GM12878 (cell line): ENCODE measurements around the gene SPATA2. TPM values are rescaled to one million over a fixed set of nuclear protein-coding genes. Genes with fewer than 3 reads are reported as not detected.

Experiments
- ATAC-seq: fragments of 200-7000 bp; cut with Tn5 transposase; 3 replicates; pipeline ENCODE4 v1.9.1; 2020; ENCODE audit warnings: mild to moderate bottlenecking, moderate library complexity
- BruUV-seq: library from RNA; stranded (reverse); fragments of 400-500 nt; replicated peaks from 2 replicates; lab custom pipeline; 2021; lab: Mats Ljungman, UMichigan
- CTCF ChIA-PET: fragments of 300-600 bp; sonication (Branson Sonifier 250); formaldehyde crosslinking; extraction: SDS; loops from one replicate; lab custom pipeline; 2021; ENCODE audit warnings: inconsistent platforms; lab: Yijun Ruan, JAX
- POLR2A ChIA-PET: fragments of 350-600 bp; formaldehyde crosslinking; extraction: SDS; loops from one replicate; lab custom pipeline; 2021; ENCODE audit warnings: inconsistent platforms; lab: Charles Lee
- RAD21 ChIA-PET: fragments of 300-600 bp; sonication (Branson Sonifier 250); formaldehyde crosslinking; loops from one replicate; lab custom pipeline; 2023; ENCODE audit warnings: antibody characterized with exemption; ENCODE audit not compliant: unreplicated experiment; lab: Charles Lee
- SMC1A ChIA-PET: fragments of 300-600 bp; sonication (Branson Sonifier 250); formaldehyde crosslinking; loops from one replicate; lab custom pipeline; 2023; ENCODE audit not compliant: unreplicated experiment, uncharacterized antibody; lab: Charles Lee
- DNase-seq: peaks from one replicate; pipeline ENCODE4 v3.0.0-alpha.2; 2011; ENCODE audit warnings: low read depth, low spot score
- FAIRE-seq: peaks from 3 replicates; lab custom pipeline; 2011; peaks lifted over from hg19 to GRCh38; lab: Jason Lieb, UNC
- H2AFZ ChIP-seq: 2 replicates; pipeline ENCODE4 v1.6.0; 2011; ENCODE audit warnings: low read depth, low read length, control low read depth; ENCODE audit not compliant: control insufficient read depth
- H3K27ac ChIP-seq: 2 replicates; pipeline ENCODE4 v1.5.1; 2011; ENCODE audit warnings: control low read depth; ENCODE audit not compliant: control insufficient read depth, insufficient read depth
- H3K27me3 ChIP-seq, 2 experiments: replicated peaks in 1 of 2; 2 replicates each; pipeline versions ENCODE4 v1.6.0 to v1.6.1; 2011; ENCODE audit warnings: low read length in 1 of 2; ENCODE audit not compliant: control insufficient read depth in 2 of 2, insufficient read depth in 2 of 2
- H3K36me3 ChIP-seq, 2 experiments: 2 replicates each; pipeline ENCODE4 v1.5.1; 2011; ENCODE audit warnings: low read length in 1 of 2; ENCODE audit not compliant: control insufficient read depth in 2 of 2, insufficient read depth in 2 of 2
- H3K4me1 ChIP-seq: 2 replicates; pipeline ENCODE4 v1.6.1; 2011; ENCODE audit warnings: mild to moderate bottlenecking, low read length, moderate library complexity, mixed read lengths; ENCODE audit not compliant: control insufficient read depth, insufficient read depth
- H3K4me2 ChIP-seq: 2 replicates; pipeline ENCODE4 v1.6.0; 2011; ENCODE audit warnings: control low read depth; ENCODE audit not compliant: control insufficient read depth, insufficient read depth
- H3K4me3 ChIP-seq: fragments of 200-600 bp; sonication (generic); 2 replicates; pipeline ENCODE4 v1.5.1; 2016
- H3K79me2 ChIP-seq: 2 replicates; pipeline ENCODE4 v1.6.0; 2011; ENCODE audit warnings: low read length; ENCODE audit not compliant: control insufficient read depth, insufficient read depth
- H3K9ac ChIP-seq: 2 replicates; pipeline ENCODE4 v1.8.0; 2011; ENCODE audit warnings: low read length, control low read depth, mixed read lengths; ENCODE audit not compliant: control insufficient read depth, insufficient read depth
- H3K9me3 ChIP-seq: replicated peaks from 3 replicates; pipeline ENCODE4 v1.5.1; 2011; ENCODE audit warnings: mild to moderate bottlenecking, low read length; ENCODE audit not compliant: control insufficient read depth, insufficient read depth
- H4K20me1 ChIP-seq: 2 replicates; pipeline ENCODE4 v1.6.0; 2011; ENCODE audit not compliant: control insufficient read depth, insufficient read depth
- BCL11A ChIP-seq: IDR thresholded peaks from 2 replicates; pipeline ENCODE4 v1.6.1; 2011; ENCODE audit warnings: low read depth, low read length
- BRCA1 ChIP-seq: IDR thresholded peaks from 2 replicates; pipeline ENCODE4 v1.6.1; 2011; ENCODE audit warnings: low read depth, low read length, improper control_type of control experiment
- CHD1 ChIP-seq: IDR thresholded peaks from 2 replicates; pipeline ENCODE4 v1.6.1; 2012; ENCODE audit warnings: low read depth, low read length, improper control_type of control experiment
- GABPA ChIP-seq: IDR thresholded peaks from 2 replicates; pipeline ENCODE4 v1.6.1; 2014; ENCODE audit warnings: antibody characterized with exemption, low read depth, mild to moderate bottlenecking, inconsistent platforms
- MYB ChIP-seq: fragments of 150-350 bp; IDR thresholded peaks from 2 replicates; pipeline ENCODE4 v1.6.1; 2014; ENCODE audit warnings: mild to moderate bottlenecking, low read depth, low read length, borderline replicate concordance
- MYC ChIP-seq: IDR thresholded peaks from 2 replicates; pipeline ENCODE4 v1.6.1; 2011; ENCODE audit warnings: mild to moderate bottlenecking, low read length, moderate library complexity, inconsistent platforms; ENCODE audit not compliant: insufficient read depth, insufficient replicate concordance, insufficient read length, severe bottlenecking
- RAD21 ChIP-seq: IDR thresholded peaks from 2 replicates; pipeline ENCODE4 v1.6.1; 2011; ENCODE audit warnings: mild to moderate bottlenecking, low read depth, low read length, moderate library complexity; ENCODE audit not compliant: insufficient read depth
- RBBP5 ChIP-seq: fragments of 200-600 bp; sonication (generic); conservative IDR thresholded peaks from 2 replicates; pipeline ENCODE4 v1.6.1; 2016
- SREBF2 ChIP-seq: IDR thresholded peaks from 2 replicates; pipeline ENCODE4 v1.6.1; 2012; ENCODE audit warnings: mild to moderate bottlenecking, low read length
- ZBTB33 ChIP-seq: fragments of 450-650 bp; IDR thresholded peaks from 2 replicates; pipeline ENCODE4 v1.6.1; 2017; ENCODE audit warnings: mild to moderate bottlenecking
- ZNF384 ChIP-seq: IDR thresholded peaks from 2 replicates; pipeline ENCODE4 v1.6.1; 2012; ENCODE audit warnings: low read depth, mild to moderate bottlenecking, low read length, improper control_type of control experiment, borderline replicate concordance
- WGBS: methylation state at CpG from one replicate; pipeline ENCODE4 v1.1.6; 2016; ENCODE audit warnings: low lambda C conversion rate; ENCODE audit not compliant: insufficient replicate concordance, insufficient coverage; ENCODE audit errors: missing lambda C conversion rate; 5-methylcytosine and 5-hydroxymethylcytosine counted together
- in situ Hi-C: fragments of 300-500 bp; cut with MboI; formaldehyde crosslinking; loops from 9 replicates; pipeline ENCODE4 v1.14.3; 2018; ENCODE audit warnings: mixed read lengths
- intact Hi-C: fragments of 100-400 bp; cut with micrococcal nuclease; formaldehyde crosslinking; loops from one replicate; pipeline ENCODE4 v1.14.2; 2022; ENCODE audit not compliant: unreplicated experiment
- polyA plus RNA-seq, 11 experiments: library from polyadenylated mRNA; depleted of rRNA in 4 of 11; unstranded in 6 of 11; stranded (reverse) in 5 of 11; fragments of >200 nt; fragmentation: Nextera tagmentation in 4 of 11; fragmentation: Illumina TruSeq in 1 of 11; extraction: Ambion mirVana in 4 of 11; extraction: Trizol in 1 of 11; gene quantifications; 1 replicate in 1 of 11; 2 replicates in 10 of 11; pipeline versions ENCODE4 v1.2.1 to v1.2.3, GENCODE V29; 2011 to 2016; ENCODE audit warnings: inconsistent platforms in 2 of 11, missing spikeins in 2 of 11, low read depth in 1 of 11
- total RNA-seq, 4 experiments: library from RNA; depleted of rRNA in 3 of 4; stranded (reverse); fragments of >200 nt in 3 of 4; fragmentation: Illumina TruSeq in 1 of 4; extraction: Trizol in 1 of 4; gene quantifications; 2 replicates each; pipeline versions ENCODE4 v1.2.1 to v1.2.3, GENCODE V29; 2013 to 2021
- TF ChIP-seq, protein P1 (sequence below): fragments of 450-650 bp; IDR thresholded peaks from 2 replicates; pipeline ENCODE4 v1.6.1; 2017; ENCODE audit warnings: low read depth, mild to moderate bottlenecking, moderate library complexity
- TF ChIP-seq, protein P2 (sequence below): IDR thresholded peaks from 2 replicates; pipeline ENCODE4 v1.6.1; 2011; ENCODE audit warnings: borderline replicate concordance, low read depth, mild to moderate bottlenecking, moderate library complexity, mixed read lengths, low read length; ENCODE audit not compliant: insufficient read depth; ENCODE audit errors: extremely low read length
- TF ChIP-seq, protein P3 (sequence below): fragments of 450-650 bp; IDR thresholded peaks from 2 replicates; pipeline ENCODE4 v1.6.1; 2018; ENCODE audit warnings: borderline replicate concordance, mild to moderate bottlenecking; ENCODE audit not compliant: partially characterized antibody

SPATA2 gene
- total and polyA plus RNA-seq, 10 of the 15 experiments (the other 5 are each of a cell fraction or from before 2014, with no cell fraction given) = 0.93 to 11.7 (median 5.6) TPM

- TF ChIP-seq, protein P1, sequence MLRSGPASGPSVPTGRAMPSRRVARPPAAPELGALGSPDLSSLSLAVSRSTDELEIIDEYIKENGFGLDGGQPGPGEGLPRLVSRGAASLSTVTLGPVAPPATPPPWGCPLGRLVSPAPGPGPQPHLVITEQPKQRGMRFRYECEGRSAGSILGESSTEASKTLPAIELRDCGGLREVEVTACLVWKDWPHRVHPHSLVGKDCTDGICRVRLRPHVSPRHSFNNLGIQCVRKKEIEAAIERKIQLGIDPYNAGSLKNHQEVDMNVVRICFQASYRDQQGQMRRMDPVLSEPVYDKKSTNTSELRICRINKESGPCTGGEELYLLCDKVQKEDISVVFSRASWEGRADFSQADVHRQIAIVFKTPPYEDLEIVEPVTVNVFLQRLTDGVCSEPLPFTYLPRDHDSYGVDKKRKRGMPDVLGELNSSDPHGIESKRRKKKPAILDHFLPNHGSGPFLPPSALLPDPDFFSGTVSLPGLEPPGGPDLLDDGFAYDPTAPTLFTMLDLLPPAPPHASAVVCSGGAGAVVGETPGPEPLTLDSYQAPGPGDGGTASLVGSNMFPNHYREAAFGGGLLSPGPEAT = no peak
- TF ChIP-seq MYB = no peak
Measured at GRCh38 chr20:49899541-49900383, 15.6 kb downstream of the SPATA2 start (continued).

DNA sequence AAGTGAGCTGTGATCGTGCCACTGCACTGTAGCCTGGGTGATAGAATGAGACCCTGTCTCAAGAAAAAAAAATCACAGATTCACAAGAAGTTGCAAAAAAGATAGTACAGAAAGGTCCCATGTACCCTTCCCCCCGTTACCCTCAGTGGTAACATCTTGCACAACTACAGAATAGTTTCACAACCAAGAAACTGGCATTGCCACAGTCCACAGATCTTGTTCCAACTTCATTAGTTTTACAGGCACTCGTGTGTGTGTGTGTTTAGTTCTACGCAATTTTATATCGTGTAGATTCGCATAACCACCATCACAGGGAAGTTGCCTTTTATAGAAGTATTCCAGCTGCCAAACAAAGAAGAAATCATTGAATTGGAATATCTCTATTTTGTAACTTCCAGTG is 19.1 kb downstream of the SPATA2 start:
- no TSS peak for BruUV-seq

More for the DNA sequence above, 19.1 kb downstream of the SPATA2 start:
- SMC1A ChIA-PET = no interaction called here
- WGBS = 94% methylated on average over 6 of the region's 6 CpGs
- Histone ChIP-seq H3K27ac (no peak overlapping the region), H3K9me3 (no peaks in the 10 kb centered on the region), H3K9ac (no peak overlapping the region), H3K79me2 (no peaks in the 10 kb centered on the region), H3K4me2 (no peak overlapping the region), H3K4me3 (no peak overlapping the region), H2AFZ (no peak overlapping the region), H3K27me3 (no peaks in the 10 kb centered on the region), H4K20me1 (no peaks in the 10 kb centered on the region), H3K36me3 (no peaks in the 10 kb centered on the region), H3K4me1 (peaks cover 23% of the 10 kb centered on the region)
- RAD21 ChIA-PET = interaction anchor here (1.2 kb wide), 1 partner anchor 50 kb away, joined by 3 read pairs; no protein-coding TSS in a partner anchor
- no peak for ATAC-seq
- CTCF ChIA-PET = interaction anchor here (0.7 to 1.8 kb wide), 3 partner anchors 29 to 354 kb away, joined by 3 to 5 read pairs (median 4); no protein-coding TSS in a partner anchor
- no peak for DNase-seq
- POLR2A ChIA-PET = no interaction called here
- intact Hi-C loops (no loop called here), in situ Hi-C loops (no loop called here)
- TF ChIP-seq, protein P2, sequence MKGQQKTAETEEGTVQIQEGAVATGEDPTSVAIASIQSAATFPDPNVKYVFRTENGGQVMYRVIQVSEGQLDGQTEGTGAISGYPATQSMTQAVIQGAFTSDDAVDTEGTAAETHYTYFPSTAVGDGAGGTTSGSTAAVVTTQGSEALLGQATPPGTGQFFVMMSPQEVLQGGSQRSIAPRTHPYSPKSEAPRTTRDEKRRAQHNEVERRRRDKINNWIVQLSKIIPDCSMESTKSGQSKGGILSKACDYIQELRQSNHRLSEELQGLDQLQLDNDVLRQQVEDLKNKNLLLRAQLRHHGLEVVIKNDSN = no peak
- TF ChIP-seq, protein P3, sequence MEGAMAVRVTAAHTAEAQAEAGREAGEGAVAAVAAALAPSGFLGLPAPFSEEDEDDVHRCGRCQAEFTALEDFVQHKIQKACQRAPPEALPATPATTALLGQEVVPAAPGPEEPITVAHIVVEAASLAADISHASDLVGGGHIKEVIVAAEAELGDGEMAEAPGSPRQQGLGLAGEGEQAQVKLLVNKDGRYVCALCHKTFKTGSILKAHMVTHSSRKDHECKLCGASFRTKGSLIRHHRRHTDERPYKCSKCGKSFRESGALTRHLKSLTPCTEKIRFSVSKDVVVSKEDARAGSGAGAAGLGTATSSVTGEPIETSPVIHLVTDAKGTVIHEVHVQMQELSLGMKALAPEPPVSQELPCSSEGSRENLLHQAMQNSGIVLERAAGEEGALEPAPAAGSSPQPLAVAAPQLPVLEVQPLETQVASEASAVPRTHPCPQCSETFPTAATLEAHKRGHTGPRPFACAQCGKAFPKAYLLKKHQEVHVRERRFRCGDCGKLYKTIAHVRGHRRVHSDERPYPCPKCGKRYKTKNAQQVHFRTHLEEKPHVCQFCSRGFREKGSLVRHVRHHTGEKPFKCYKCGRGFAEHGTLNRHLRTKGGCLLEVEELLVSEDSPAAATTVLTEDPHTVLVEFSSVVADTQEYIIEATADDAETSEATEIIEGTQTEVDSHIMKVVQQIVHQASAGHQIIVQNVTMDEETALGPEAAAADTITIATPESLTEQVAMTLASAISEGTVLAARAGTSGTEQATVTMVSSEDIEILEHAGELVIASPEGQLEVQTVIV = no peak
- TF ChIP-seq BRCA1 (no peak), ZBTB33 (no peak), BCL11A (no peak), RBBP5 (no peak), RAD21 (no peak), CHD1 (no peak), GABPA (no peak), ZNF384 (no peak), SREBF2 (no peak), MYC (no peak)
- FAIRE-seq = no peak
